ENCODE data around the gene ZP4. TPM values are rescaled to one million over a fixed set of nuclear protein-coding genes. Genes with fewer than 3 reads are reported as not detected.
"Not testable (repeated sequence)": the region's sequence is repeated elsewhere in the genome, so short reads cannot be mapped to it uniquely, and the experiment has no call there.

Gene ZP4
- total RNA-seq, 1 experiment from 2014 or later, result not detected

- no peaks in the 10 kb centered on the region for H3K9me3 ChIP-seq
- no peaks in the 10 kb centered on the region for H3K36me3 ChIP-seq
- DNase-seq, result peak; percentile 53
- H3K4me3 ChIP-seq, result no peak overlapping the region
- no peaks in the 10 kb centered on the region; the same call in 1 of the 2 replicates for H3K27me3 ChIP-seq
Measured at GRCh38 chr1:237851210-237851845, 39.4 kb downstream of the ZP4 start.

GRCh38 chr1:237843516-237843915, 47.2 kb downstream of the ZP4 start:
- H3K9me3 ChIP-seq, H3K27me3 ChIP-seq, H3K36me3 ChIP-seq, H3K4me3 ChIP-seq, DNase-seq: not testable (repeated sequence)

GRCh38 chr1:237841485-237841884, 49.2 kb downstream of the ZP4 start:
- no peaks in the 10 kb centered on the region for H3K27me3 ChIP-seq
- H3K4me3 ChIP-seq, result no peak overlapping the region
- 0 out of 2 replicates have a peak, but pooled peaks cover 2% of the 10 kb centered on the region for H3K9me3 ChIP-seq
- no peak for DNase-seq
- H3K36me3 ChIP-seq, result no peaks in the 10 kb centered on the region

GRCh38 chr1:237838904-237839534, 51.7 kb downstream of the ZP4 start:
- Histone ChIP-seq H3K4me3 (no peak overlapping the region), H3K27me3 (no peaks in the 10 kb centered on the region), H3K36me3 (no peaks in the 10 kb centered on the region), H3K9me3 (no peaks in the 10 kb centered on the region)
- no peak for DNase-seq

GRCh38 chr1:237838320-237838719, 52.4 kb downstream of the ZP4 start:
- H3K36me3 ChIP-seq, result no peaks in the 10 kb centered on the region

GRCh38 chr1:237834461-237834860, 56.3 kb downstream of the ZP4 start:
- Histone ChIP-seq H3K4me3 (no peak overlapping the region), H3K27me3 (no peaks in the 10 kb centered on the region), H3K36me3 (no peaks in the 10 kb centered on the region), H3K9me3 (no peaks in the 10 kb centered on the region)
- DNase-seq, result no peak

More at GRCh38 chr1:237838320-237838719, 52.4 kb downstream of the ZP4 start:
- H3K4me3 ChIP-seq, result no peak overlapping the region
- no peaks in the 10 kb centered on the region for H3K9me3 ChIP-seq
- no peak for DNase-seq
- no peaks in the 10 kb centered on the region for H3K27me3 ChIP-seq

GRCh38 chr1:237834048-237834447, 56.7 kb downstream of the ZP4 start:
- Histone ChIP-seq H3K27me3 (no peaks in the 10 kb centered on the region), H3K4me3 (no peak overlapping the region), H3K36me3 (no peaks in the 10 kb centered on the region), H3K9me3 (no peaks in the 10 kb centered on the region)
- no peak for DNase-seq

- H3K9me3 ChIP-seq, result no peaks in the 10 kb centered on the region
- H3K36me3 ChIP-seq, result no peaks in the 10 kb centered on the region
- no peaks in the 10 kb centered on the region for H3K27me3 ChIP-seq
- DNase-seq, result no peak
- H3K4me3 ChIP-seq, result no peak overlapping the region
Measured at GRCh38 chr1:237832858-237833257, 57.9 kb downstream of the ZP4 start.

Data from MG63 (cell line).